Measurements from ENCODE around the gene PAQR7. TPM values are rescaled to one million over a fixed set of nuclear protein-coding genes. Genes with fewer than 3 reads are reported as not detected.

PAQR7 gene
- total RNA-seq, 3 donors from 2014 or later = 4.2 to 8.2 (median 7.2) TPM

GRCh38 chr1:25888426-25888987, 13.0 kb upstream of the PAQR7 start:
- Histone ChIP-seq H3K4me3 (no peak overlapping the region), H3K27me3 (no peaks in the 10 kb centered on the region), H3K9me3 (no peaks in the 10 kb centered on the region), H3K4me1 (no peaks in the 10 kb centered on the region), H3K27ac (no peak overlapping the region), H3K36me3 (no peaks in the 10 kb centered on the region)
- no peak for DNase-seq (ENCODE audit: low spot score in 2 of 2)
- intact Hi-C loops (cut with DNase I; ENCODE audit: low total_unique reads) = no loop called here
- TF ChIP-seq CTCF (IDR thresholded peaks at IDR 0.05) = no peak
- TF ChIP-seq POLR2AphosphoS5 (IDR thresholded peaks at IDR 0.05) = no peak
- no peak for TF ChIP-seq POLR2A (IDR thresholded peaks at IDR 0.05)

- intact Hi-C loops (cut with DNase I; ENCODE audit: low total_unique reads) = no loop called here
- no peaks in the 10 kb centered on the region for H3K9me3 ChIP-seq
- H3K27ac ChIP-seq = no peak overlapping the region
- H3K36me3 ChIP-seq = no peaks in the 10 kb centered on the region
- no peak overlapping the region for H3K4me3 ChIP-seq
- no peaks in the 10 kb centered on the region for H3K4me1 ChIP-seq
- no peaks in the 10 kb centered on the region for H3K27me3 ChIP-seq
- TF ChIP-seq POLR2A (IDR thresholded peaks at IDR 0.05) (no peak), POLR2AphosphoS5 (IDR thresholded peaks at IDR 0.05) (no peak), CTCF (IDR thresholded peaks at IDR 0.05) (no peak)
- no peak for DNase-seq (ENCODE audit: low spot score in 2 of 2)
Measured at GRCh38 chr1:25885602-25886001, 10.1 kb upstream of the PAQR7 start.

GRCh38 chr1:25881266-25881665, 5.8 kb upstream of the PAQR7 start:
- H3K4me1 ChIP-seq = peaks cover 0 to under 1% of the 10 kb centered on the region in 2 donors
- no peak overlapping the region for H3K27ac ChIP-seq
- no peak overlapping the region for H3K4me3 ChIP-seq
- H3K27me3 ChIP-seq = no peaks in the 10 kb centered on the region
- intact Hi-C loops (cut with DNase I; ENCODE audit: low total_unique reads) = no loop called here
- H3K36me3 ChIP-seq = no peaks in the 10 kb centered on the region
- H3K9me3 ChIP-seq = no peaks in the 10 kb centered on the region
- no peak for DNase-seq (ENCODE audit: low spot score in 2 of 2)
- TF ChIP-seq POLR2A (IDR thresholded peaks at IDR 0.05) = no peak
- no peak for TF ChIP-seq CTCF (IDR thresholded peaks at IDR 0.05)
- no peak for TF ChIP-seq POLR2AphosphoS5 (IDR thresholded peaks at IDR 0.05)

- Histone ChIP-seq H3K4me3 (no peak overlapping the region), H3K27me3 (no peaks in the 10 kb centered on the region), H3K27ac (no peak overlapping the region), H3K9me3 (no peaks in the 10 kb centered on the region), H3K36me3 (no peaks in the 10 kb centered on the region), H3K4me1 (peaks cover 0 to 3% of the 10 kb centered on the region in 2 donors)
- intact Hi-C loops (cut with DNase I; ENCODE audit: low total_unique reads) = no loop called here
- DNase-seq (ENCODE audit: low spot score in 2 of 2) = no peak
- TF ChIP-seq POLR2A (IDR thresholded peaks at IDR 0.05) (no peak), CTCF (IDR thresholded peaks at IDR 0.05) (no peak), POLR2AphosphoS5 (IDR thresholded peaks at IDR 0.05) (no peak)
Measured at GRCh38 chr1:25880518-25880917, 5.0 kb upstream of the PAQR7 start.

GRCh38 chr1:25879675-25880074, 4.2 kb upstream of the PAQR7 start:
- no peaks in the 10 kb centered on the region for H3K27me3 ChIP-seq
- H3K27ac ChIP-seq = no peak overlapping the region
- H3K4me1 ChIP-seq = peaks cover 0 to 3% of the 10 kb centered on the region in 2 donors
- no peak overlapping the region for H3K4me3 ChIP-seq
- no peaks in the 10 kb centered on the region for H3K36me3 ChIP-seq
- TF ChIP-seq POLR2AphosphoS5 (IDR thresholded peaks at IDR 0.05) (no peak), POLR2A (IDR thresholded peaks at IDR 0.05) (no peak), CTCF (IDR thresholded peaks at IDR 0.05) (no peak)
- H3K9me3 ChIP-seq = no peaks in the 10 kb centered on the region
- intact Hi-C loops (cut with DNase I; ENCODE audit: low total_unique reads) = no loop called here
- no peak for DNase-seq (ENCODE audit: low spot score in 2 of 2)
